MCF 10A (cell line): ENCODE data around the gene PSMD1. TPM values are rescaled to one million over a fixed set of nuclear protein-coding genes. Genes with fewer than 3 reads are reported as not detected.

Source experiments
- BruUV-seq: library from RNA; stranded (reverse); fragments of 400-500 nt; replicated peaks from 2 replicates; lab custom pipeline; 2021; lab: Mats Ljungman, UMichigan
- CTCF ChIA-PET: fragments of 300-600 bp; sonication (Branson Sonifier 250); formaldehyde crosslinking; extraction: SDS; loops from one replicate; lab custom pipeline; 2021; ENCODE audit warnings: antibody characterized with exemption, inconsistent platforms; lab: Yijun Ruan, JAX
- POLR2A ChIA-PET: fragments of 300-600, 350-650 bp; sonication (Branson Sonifier 250); formaldehyde crosslinking; extraction: SDS; loops from one replicate; lab custom pipeline; 2020; ENCODE audit warnings: antibody characterized with exemption, inconsistent platforms; lab: Yijun Ruan, JAX
- DNase-seq: peaks from one replicate; pipeline ENCODE4 v3.0.0-alpha.2; 2018; ENCODE audit not compliant: unreplicated experiment
- H3K27ac Mint-ChIP-seq: one replicate; pipeline ENCODE4 v1.8.0; 2022; ENCODE audit warnings: mild to moderate bottlenecking, low read depth, mixed read lengths; ENCODE audit not compliant: unreplicated experiment
- H3K27me3 Mint-ChIP-seq: one replicate; pipeline ENCODE4 v1.8.0; 2022; ENCODE audit warnings: mixed read lengths; ENCODE audit not compliant: insufficient read depth, unreplicated experiment
- H3K36me3 Mint-ChIP-seq: one replicate; pipeline ENCODE4 v1.8.0; 2022; ENCODE audit warnings: mild to moderate bottlenecking, moderate library complexity, mixed read lengths; ENCODE audit not compliant: insufficient read depth, unreplicated experiment
- H3K4me1 Mint-ChIP-seq: one replicate; pipeline ENCODE4 v1.8.0; 2022; ENCODE audit warnings: mixed read lengths; ENCODE audit not compliant: insufficient read depth, unreplicated experiment
- H3K4me3 Mint-ChIP-seq: one replicate; pipeline ENCODE4 v1.8.0; 2022; ENCODE audit warnings: mild to moderate bottlenecking, moderate library complexity, mixed read lengths; ENCODE audit not compliant: unreplicated experiment
- H3K9me3 Mint-ChIP-seq: one replicate; pipeline ENCODE4 v1.8.0; 2022; ENCODE audit warnings: mixed read lengths; ENCODE audit not compliant: unreplicated experiment
- intact Hi-C: fragments of 100-400 bp; cut with micrococcal nuclease; formaldehyde crosslinking; loops from 2 replicates; pipeline ENCODE4 v1.14.1; 2022
- total RNA-seq: library from RNA; stranded (reverse); gene quantifications from 2 replicates; pipeline ENCODE4 v1.2.3, GENCODE V29; 2022
- TF ChIP-seq, protein P1 (sequence below): fragments of 200-600 bp; IDR thresholded peaks from one replicate; pipeline ENCODE4 v1.8.0; 2022; ENCODE audit warnings: antibody characterized with exemption, mild to moderate bottlenecking; ENCODE audit not compliant: unreplicated experiment

Gene PSMD1
- total RNA-seq, 1 experiment from 2014 or later, result 88.5 TPM

DNA sequence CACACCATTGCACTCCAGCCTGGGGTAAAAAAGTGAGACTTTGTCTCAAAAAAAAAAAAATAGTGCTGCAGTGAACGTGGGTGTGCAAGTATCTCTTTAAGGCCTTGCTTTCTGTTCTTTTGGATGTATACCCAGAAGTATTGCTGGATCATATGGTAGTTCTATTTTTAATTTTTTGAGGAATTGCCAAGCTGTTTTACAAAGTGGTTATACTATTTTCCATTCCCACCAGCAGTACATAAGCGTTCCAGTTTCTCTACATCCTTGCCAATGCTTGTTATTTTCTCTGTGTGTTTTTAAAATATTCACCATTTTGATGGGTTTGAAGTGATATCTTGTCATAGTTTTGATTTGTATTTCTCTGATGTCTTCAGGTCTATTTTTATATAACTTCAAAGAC is 154.8 kb downstream of the PSMD1 start:
- BruUV-seq, result no TSS peak
- H3K27ac Mint-ChIP-seq, result no peak overlapping the region
- H3K4me1 Mint-ChIP-seq, result no peaks in the 10 kb centered on the region
- CTCF ChIA-PET, result no interaction called here
- intact Hi-C loops, result no loop called here
- TF ChIP-seq, protein P1, sequence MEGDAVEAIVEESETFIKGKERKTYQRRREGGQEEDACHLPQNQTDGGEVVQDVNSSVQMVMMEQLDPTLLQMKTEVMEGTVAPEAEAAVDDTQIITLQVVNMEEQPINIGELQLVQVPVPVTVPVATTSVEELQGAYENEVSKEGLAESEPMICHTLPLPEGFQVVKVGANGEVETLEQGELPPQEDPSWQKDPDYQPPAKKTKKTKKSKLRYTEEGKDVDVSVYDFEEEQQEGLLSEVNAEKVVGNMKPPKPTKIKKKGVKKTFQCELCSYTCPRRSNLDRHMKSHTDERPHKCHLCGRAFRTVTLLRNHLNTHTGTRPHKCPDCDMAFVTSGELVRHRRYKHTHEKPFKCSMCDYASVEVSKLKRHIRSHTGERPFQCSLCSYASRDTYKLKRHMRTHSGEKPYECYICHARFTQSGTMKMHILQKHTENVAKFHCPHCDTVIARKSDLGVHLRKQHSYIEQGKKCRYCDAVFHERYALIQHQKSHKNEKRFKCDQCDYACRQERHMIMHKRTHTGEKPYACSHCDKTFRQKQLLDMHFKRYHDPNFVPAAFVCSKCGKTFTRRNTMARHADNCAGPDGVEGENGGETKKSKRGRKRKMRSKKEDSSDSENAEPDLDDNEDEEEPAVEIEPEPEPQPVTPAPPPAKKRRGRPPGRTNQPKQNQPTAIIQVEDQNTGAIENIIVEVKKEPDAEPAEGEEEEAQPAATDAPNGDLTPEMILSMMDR, result no peak
- no peak for DNase-seq
- POLR2A ChIA-PET, result interaction anchor here (0.6 kb wide), 1 partner anchor 87 kb away, joined by 3 read pairs; no protein-coding TSS in a partner anchor
- no peak overlapping the region for H3K4me3 Mint-ChIP-seq
- H3K27me3 Mint-ChIP-seq, result no peaks in the 10 kb centered on the region
- no peaks in the 10 kb centered on the region for H3K9me3 Mint-ChIP-seq
- peaks cover 25% of the 10 kb centered on the region for H3K36me3 Mint-ChIP-seq

DNA sequence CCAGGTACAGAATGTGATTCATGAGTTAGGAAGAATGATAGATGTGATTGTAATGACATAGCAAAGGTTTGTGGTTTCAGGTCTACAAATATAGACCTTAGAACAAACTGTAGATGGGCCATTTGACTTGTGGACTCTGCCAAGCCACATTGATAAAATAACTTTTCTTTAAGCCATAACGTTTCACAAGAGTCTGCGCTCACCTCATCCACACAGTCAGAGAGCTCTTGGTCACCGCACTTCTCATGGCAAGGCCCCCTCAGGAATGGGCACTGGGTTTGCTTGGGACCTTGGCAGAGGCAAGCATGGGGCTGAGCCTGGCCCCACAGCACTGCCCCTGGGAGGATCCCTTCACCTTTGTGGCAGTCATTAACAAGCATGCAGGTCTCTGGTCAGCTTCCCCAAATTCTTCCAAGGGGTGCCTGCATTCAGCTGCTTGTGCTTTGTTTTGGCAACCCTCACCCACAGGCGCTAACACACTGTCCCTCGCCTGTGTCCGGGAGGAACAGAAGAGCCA is 155.7 kb downstream of the PSMD1 start:
- H3K36me3 Mint-ChIP-seq, result peaks cover 25% of the 10 kb centered on the region
- no peaks in the 10 kb centered on the region for H3K4me1 Mint-ChIP-seq
- no peaks in the 10 kb centered on the region for H3K27me3 Mint-ChIP-seq
- ChIA-PET POLR2A (no interaction called here), CTCF (no interaction called here)
- intact Hi-C loops, result no loop called here
- DNase-seq, result no peak
- H3K4me3 Mint-ChIP-seq, result no peak overlapping the region
- no peaks in the 10 kb centered on the region for H3K9me3 Mint-ChIP-seq
- TF ChIP-seq, protein P1, result no peak
- BruUV-seq, result no TSS peak
- H3K27ac Mint-ChIP-seq, result no peak overlapping the region

GRCh38 chr2:231213931-231214642 is 157.4 kb downstream of the PSMD1 start:
- CTCF ChIA-PET, result interaction anchor here (0.6 to 1.7 kb wide), 3 partner anchors 13 to 199 kb away, joined by 3 to 8 read pairs (median 4); no protein-coding TSS in a partner anchor
- intact Hi-C loops, result no loop called here
- Mint-ChIP-seq H3K4me3 (no peak overlapping the region), H3K27ac (no peak overlapping the region), H3K27me3 (no peaks in the 10 kb centered on the region), H3K9me3 (no peaks in the 10 kb centered on the region), H3K36me3 (peaks cover 34% of the 10 kb centered on the region), H3K4me1 (no peaks in the 10 kb centered on the region)
- BruUV-seq, result no TSS peak
- TF ChIP-seq, protein P1, result no peak
- POLR2A ChIA-PET, result no interaction called here
- DNase-seq, result no peak

- ChIA-PET CTCF (interaction anchor here (1.2 to 1.3 kb wide), 2 partner anchors 8 to 14 kb away, joined by 3 to 4 read pairs; no protein-coding TSS in a partner anchor), POLR2A (no interaction called here)
- intact Hi-C loops, result no loop called here
- Mint-ChIP-seq H3K4me3 (no peak overlapping the region), H3K9me3 (no peaks in the 10 kb centered on the region), H3K36me3 (peaks cover 36% of the 10 kb centered on the region), H3K27me3 (no peaks in the 10 kb centered on the region), H3K27ac (no peak overlapping the region), H3K4me1 (no peaks in the 10 kb centered on the region)
- TF ChIP-seq, protein P1, result no peak
- BruUV-seq, result no TSS peak
- DNase-seq, result no peak
Observed at GRCh38 chr2:231218366-231218765, 161.7 kb downstream of the PSMD1 start.
